NOMO-1 treated with dmso at 0.1 percent for 144 hours (cell line): ENCODE data around the gene TSPAN9.

Source experiments
- DNase-seq: peaks from one replicate; lab custom pipeline; 2025; ENCODE audit not compliant: unreplicated experiment; lab: John Stamatoyannopoulos, UW

TSPAN9 gene

DNA sequence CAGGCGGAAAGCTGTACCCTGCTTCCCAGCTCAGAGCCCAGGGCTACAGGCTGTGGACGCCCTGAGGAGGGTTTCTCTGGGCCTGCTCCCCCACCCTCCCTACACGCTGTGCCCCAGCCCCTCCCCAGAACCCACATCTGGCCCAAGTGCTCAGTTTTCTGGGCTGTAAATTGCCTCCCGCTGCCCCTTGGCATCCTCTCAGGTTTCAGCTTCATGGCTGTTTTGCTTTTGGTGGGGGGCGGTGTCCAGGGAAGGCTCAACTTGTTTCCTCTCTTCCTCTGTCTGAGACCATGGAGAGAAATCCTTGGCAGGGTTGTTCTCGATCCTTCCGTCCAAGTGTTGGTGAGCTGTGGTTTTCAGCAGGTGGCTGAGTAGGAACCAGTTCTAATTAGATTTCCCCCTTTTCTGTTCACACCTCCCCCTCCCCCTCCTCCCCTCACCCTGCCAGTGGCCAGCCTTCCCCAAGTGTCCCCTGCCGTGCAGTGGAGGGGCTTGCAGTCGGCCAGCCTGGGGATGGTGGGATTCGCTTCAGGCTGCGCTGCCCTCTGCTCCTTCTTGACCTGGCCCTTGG lies 61.8 kb downstream of the TSPAN9 start:
- no peak for DNase-seq

DNA sequence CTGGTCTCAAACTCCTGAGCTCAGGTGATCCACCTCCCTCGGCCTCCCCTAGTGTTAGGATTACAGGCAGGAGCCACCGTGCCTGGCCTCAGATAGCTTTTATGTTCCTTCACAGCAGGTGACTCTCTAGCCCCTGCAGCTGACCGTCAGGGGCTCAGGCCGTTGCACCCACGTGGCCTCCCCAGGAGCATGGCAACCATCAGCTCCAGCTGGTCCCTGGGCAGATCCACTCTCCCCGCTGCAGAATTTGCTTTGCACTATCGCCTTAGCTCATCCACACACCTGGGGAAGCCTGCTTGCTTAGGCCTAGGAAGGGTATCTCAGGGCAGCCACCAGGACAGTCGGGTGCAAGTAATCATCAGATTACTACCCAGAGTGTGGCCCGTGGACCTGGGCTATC lies 62.6 kb downstream of the TSPAN9 start:
- DNase-seq: no peak

DNA sequence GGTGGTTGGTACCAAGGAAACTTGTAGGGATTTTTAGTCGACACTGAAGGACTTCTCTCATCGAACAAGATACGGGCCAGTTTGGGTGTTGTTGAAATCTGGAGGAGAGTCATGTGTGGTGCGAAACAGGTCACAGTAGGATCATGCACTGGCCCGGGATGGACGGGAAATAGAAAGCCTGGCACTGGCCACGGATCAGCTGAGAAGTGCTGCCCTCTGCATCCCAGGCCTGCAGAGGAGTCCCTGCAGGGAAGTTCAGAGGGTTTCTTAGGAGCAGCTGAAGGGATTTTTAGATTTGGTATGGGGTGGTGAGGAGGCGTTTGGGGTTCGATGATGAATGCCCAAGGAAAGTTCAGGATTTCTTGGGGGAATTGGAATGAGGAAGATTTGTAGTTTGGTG lies 63.1 kb downstream of the TSPAN9 start:
- no peak for DNase-seq

DNA sequence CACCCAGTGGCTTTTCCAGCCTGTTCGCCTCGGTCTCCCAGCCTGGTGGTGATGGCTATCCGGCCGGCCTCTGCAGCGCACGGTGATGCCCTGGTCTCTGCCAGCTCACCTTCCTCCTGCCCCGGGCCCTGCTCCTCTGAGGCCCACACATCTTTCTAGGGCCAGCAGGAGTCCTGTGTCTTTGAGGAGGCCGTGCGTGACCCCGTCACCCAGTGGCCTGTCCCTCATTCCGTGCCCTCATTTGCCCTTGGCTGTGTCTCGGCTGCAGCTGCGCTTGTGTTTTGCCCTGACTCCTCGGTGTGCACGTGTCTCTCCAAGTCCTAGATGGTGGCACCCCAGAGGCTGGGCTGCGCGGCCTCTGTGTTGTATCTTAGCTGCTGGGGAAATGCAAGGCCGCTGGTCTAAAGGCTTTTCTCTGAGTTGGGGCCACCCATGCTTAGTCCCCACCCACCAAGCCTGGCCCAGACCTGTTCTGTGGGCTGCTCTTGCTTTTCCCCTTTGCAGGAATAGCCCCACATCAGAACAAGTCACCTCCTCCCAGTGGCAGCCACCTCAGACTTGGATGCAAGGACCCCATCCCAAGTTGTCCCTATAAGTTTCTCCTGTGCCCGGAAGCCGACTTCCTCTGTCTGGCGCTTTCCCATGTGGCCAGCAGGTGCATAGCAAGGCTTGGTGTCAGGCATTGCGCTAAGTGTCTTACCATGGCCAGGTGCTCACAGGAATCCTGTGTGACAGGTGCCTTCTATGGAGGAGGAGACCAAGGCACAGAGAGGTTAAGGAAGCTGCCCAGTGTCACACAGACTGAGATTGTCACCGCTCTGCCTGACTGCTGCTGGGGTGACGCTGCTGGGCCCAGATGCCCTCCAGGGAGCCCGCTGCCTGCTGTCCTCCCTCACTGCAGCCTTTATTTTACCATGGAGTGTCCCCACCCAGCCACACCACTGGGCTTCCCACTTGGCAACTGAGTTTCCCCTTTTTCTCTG lies 64.5 kb downstream of the TSPAN9 start:
- no peak for DNase-seq

DNA sequence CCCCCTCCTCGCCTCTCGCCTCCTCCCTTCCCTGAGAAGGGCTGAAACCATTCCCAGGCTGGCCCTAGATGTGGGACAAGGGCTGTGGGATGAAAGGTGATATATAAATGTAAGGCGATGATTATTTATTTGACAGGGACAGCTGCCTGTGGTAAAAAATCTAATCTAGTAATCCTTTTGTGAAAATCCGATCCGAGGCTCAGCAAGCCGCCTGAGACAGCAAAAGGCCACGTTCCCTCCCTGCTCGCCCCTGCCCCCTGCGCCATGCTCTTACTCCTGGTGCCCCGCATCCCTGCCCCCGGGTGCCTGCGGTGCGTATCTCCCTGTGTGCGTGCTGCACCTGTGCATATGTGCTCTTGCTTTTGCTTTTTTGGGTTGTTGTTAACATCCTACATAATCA lies 65.2 kb downstream of the TSPAN9 start:
- no peak for DNase-seq

DNA sequence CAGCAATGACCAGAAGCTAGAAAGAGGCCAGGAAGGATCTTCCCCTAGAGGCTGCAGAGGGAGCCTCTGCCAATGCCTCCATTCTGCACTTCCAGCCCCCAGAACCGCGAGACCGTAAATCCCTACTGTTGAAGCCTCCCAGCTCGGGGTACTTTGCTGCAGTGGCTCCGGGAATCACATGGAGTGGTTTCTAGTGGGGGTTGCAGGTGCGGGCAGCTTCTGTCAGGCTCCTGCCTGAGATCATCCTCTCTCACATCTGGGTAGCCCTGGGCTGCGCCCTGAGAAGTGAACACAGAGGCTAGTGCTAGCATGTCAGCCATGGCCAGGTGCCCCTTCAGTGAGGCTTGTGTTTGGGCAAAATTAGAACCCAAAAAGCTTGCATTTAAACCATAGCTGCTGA lies 67.3 kb downstream of the TSPAN9 start:
- DNase-seq: no peak

DNA sequence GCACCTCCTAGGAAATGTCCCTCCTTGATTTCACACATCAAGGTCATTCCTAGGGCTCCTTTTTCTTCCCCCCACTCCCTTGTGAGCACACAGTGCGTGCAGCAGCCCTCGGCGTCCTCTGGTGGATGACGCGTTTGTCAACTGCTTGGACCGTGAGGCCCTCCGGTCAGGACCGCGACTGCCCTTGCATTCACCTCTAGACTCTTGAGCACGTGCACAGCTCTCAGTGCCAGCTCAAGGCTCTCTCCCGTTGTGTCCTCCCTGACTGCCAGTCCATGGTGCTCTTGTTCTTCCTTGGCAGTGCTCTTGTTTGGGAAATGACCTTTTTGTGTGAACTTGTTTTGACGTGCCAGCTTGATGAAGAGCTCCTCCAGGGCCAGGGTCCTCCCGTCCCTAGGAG lies 67.9 kb downstream of the TSPAN9 start:
- DNase-seq: no peak

DNA sequence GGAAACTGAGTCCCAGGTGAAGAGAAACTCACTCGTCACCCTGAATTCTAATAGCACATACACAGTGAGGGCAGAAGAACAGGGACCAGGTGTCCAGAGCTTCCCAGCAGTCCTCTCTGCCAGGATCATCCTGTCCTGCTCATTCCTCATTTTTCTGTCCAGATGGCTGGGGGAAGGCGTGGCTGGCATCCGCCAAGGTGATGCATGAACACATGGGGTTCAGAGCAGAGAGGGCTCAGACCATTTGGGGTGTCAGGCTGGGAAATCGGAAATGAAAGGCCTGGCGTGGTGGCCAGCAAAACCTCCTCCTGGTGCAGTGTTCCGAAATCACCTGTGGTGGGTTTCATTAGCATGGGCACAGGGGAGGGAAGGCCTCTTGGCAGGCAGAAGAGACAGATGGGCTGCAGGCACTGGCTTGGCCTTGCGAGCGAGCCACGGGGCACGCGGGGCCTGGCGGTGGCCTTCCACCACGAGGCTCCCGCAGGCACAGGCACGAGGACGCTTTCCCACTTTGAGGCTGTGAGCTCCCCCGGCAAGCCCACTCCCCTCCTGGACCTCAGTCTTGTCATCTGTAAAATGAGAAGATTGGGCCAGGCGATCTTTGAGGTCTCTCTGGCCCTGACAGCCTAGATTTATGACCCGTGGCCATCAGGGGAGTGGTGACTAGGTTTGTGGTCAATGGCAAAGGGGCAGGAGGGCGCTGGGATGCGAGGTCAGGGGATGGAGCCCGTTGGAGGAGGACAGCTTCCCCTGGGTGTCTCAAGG lies 68.5 kb downstream of the TSPAN9 start:
- no peak for DNase-seq

DNA sequence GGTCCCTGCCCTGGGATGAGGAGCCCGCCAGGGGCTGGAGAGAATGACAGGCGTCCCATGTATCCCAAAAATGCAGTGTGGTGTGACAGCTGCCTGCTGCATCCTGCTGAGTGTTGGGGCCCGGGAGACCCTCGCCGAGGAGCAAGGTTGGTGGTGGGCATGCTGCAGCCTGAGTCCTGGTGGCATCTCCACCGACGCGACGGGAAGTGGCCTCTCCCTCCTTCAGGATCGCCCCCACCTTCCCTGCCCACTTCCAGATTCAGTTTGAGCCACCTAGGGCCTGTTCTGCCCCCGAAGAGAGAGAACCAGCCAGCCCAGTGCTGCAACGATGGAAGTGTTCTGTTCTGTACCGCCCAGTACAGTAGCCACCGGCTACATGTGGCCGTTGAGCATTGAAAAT lies 70.1 kb downstream of the TSPAN9 start:
- no peak for DNase-seq

DNA sequence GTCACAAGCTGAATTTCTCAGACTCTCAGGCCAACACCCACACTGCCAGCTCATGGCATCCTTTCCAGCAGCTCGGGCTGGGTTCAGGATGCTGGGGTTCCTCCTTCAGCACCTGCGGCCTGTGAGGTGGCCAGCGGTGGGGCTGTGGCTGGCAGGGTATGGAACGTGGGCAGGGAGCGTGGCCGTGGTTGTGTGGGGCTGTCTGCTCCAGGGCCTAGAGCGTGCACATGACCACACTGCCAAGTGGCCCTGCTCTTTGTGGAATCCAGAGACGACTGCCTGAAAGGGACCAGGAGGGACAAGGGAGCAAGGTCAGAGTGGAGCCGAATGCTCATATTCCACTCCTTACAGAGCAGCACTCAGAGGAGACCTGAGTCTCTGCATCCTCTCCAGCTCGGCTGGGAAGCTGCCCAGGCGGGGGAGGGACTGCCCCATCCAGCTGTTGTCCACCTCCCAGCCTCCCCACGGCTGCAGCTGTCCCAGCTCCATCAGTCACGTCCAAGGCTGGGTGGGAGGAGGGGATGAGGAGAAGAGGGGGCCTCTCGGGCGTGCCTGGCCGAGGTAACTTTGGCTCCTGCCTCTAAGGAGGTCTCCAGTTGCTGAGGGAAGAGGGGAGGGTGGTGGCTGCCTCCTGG lies 71.3 kb downstream of the TSPAN9 start:
- no peak for DNase-seq

DNA sequence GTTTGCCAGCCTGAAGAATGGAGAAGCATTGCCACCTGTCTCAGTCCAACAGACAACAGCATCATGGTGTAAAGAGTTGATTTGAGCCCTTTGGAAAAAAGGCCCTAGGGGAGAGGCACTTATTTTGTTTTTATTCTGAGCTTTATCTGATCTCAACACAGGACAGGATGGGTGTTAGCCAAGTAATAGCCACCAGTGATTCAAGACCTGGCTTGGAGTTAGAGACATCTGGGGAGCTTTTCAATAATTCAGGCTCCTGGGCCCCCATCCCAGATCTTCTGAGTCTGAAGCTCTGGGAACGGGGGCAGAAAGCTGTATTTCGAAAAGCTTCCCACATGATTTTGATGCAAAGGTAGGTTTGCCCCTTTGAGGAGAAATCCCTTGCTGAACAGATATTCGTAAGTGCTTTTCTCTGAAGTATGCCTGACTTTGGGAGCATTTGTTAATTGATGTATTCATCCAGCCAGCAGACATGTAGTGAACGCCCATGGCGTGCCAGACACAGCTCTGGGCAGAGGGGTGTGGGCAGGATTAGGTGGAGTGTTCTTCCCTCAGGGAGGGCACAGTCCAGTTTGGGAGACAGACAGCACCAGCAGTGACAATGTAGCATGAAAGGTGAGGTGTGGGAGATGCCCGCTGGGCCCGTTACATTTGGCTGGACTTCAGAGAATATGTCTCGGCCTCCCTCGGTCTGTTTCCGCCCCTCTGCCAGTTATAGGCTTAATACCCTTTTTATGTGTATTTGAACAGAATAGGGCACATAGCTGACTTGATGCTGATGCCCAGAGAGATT lies 72.5 kb downstream of the TSPAN9 start:
- DNase-seq: no peak

DNA sequence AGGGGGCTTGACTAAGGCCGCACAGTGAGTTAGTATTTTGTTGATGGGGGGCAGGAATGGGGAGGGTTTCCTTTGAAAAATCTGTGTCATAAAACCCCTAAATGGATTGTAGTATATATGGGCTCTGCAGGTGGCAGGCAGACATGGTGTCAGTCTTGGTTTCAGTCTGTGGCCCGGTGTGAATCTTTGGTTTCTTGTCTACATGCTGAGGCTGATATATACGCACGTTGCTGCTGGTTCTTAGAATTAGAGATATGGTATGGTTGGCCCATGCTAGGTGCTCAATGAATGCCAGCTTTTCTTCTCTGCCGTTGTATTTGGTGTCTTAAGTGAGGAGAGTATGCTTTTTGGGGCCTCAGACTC lies 73.1 kb downstream of the TSPAN9 start:
- DNase-seq: no peak

DNA sequence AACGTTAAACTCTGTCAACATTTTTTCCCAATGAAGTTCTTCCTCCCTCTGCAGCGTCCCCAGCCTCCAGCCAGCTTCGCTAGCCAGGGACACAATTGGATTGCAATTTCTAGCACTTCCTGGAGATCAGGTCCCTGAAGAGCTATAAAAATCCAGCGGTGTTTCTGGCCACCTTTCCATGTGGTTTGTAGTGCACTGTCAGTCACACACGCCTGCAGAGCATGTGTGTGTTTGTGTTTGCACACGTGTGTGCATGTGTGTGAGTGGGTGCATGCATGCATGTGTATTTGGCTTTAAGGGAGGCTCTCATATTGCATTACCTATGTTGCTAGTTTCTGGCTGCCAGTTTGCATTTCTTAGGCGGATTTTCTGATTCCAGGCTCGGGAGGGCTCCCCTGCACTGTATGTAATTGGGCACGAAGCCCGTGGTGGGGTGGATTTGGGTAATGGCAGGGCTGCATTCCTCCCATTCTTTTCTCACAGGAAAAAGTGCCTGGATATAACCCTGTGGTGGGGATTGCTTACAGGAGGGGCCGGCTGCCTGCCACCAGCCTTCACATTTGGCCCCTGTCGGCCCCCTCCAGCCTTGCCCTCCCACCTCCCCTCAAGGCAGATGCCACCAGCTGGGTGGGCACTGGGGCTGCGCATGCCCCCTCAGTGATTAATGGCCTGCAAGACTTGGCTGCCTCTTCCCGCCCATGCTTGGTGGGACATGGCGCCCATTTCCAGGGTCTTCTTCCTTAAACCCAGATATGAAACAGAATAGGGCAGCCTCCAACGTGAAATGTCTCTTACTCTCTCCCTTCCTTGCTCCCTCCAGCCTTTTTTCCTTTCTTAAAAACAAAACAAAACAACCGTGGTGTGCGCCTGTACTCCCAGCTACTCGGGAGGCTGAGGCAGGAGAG lies 74.0 kb downstream of the TSPAN9 start:
- DNase-seq: no peak

DNA sequence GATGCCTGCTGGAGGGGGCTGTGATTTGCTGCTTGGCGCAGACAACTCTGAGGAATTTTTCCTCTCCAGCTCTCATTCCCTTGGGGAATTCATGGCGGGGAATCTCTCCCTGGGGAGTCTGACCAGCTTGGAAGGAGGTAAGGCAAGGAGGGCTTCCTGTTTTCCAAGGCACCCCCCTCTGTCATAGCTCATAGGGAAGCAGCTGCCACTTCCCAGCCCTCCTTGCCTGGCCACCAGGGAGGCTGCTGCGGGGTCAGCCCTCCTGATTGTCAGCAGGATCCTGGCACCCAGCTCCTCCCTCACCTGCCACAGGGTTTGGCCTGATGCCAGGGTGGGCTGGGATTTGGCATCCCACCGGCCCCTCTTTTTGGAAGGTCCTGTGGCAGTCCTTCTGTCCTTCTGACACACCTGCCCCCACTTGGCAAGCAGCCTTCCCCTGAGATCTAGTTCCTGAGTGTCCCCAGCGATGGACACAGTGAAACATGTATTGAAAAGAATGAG lies 74.9 kb downstream of the TSPAN9 start:
- DNase-seq: no peak

DNA sequence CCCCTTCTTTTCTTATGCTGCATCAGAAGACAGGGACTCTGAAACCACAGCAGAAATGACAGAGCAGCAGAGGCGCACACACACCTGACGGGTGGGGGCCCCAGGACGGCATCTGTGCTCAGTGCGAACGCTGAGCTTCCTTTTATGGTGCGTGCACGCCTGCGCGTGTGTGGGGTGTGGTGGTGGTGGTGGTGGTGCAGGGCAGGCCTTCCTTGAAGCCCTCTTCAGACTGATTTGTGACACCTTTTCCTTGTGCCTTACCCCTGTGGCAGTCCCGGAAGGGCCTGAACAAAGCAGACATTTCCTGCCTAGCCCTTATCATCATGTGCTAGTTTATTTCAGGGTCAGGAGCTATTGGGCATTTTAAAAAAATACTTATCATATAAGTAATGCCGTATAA lies 75.7 kb downstream of the TSPAN9 start:
- DNase-seq: no peak

DNA sequence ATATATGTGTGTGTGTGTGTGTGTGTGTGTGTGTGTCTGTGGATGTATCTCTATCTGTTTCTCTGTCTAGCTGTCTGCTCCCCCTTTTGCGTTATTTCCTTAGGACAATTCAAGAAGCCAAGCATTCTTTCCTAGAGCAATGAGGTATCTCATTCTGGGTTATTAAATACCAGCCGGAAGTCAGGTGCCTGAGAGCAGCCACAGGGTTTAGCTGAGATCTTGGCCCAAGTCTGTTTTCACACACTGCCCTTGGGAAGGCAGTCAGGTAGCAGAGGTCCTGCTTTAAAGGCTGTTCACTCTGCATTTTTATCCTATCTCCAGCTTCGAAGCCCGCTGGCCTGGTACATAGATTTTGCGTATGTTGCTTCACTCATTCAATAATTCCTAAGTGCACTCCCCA lies 76.8 kb downstream of the TSPAN9 start:
- DNase-seq: no peak

DNA sequence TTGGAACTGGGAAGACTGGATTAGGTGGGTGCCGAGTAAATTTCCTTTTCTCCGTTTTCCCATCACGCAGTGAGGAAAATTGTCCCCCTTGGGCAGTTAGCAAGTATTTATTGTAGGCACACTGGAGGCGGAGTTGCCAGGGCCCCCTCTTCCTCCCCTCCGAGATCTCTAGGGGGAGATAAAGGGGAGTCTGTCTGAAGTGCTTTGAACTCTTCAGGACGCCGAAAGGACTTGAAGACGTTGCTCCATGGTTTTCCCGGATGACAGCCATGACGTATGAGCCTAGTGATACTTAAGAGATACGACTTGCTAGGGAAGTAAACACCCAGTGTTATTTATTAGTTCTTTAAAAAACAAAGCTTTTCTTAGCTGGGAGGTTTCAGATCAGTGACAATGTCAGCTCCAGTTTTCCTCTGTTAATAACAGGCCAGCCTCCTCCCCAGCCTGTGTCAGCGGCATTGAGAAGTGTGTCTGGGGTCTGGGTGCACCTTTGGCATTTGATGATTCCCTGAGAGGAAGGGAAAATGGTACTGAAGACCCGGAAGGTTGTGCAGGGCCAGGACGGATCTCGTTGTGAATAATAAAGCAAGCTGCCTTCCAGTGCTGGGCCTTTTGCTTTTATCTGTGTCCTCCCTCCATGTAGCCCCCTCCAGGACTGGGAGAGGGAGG lies 78.7 kb downstream of the TSPAN9 start:
- DNase-seq: no peak

DNA sequence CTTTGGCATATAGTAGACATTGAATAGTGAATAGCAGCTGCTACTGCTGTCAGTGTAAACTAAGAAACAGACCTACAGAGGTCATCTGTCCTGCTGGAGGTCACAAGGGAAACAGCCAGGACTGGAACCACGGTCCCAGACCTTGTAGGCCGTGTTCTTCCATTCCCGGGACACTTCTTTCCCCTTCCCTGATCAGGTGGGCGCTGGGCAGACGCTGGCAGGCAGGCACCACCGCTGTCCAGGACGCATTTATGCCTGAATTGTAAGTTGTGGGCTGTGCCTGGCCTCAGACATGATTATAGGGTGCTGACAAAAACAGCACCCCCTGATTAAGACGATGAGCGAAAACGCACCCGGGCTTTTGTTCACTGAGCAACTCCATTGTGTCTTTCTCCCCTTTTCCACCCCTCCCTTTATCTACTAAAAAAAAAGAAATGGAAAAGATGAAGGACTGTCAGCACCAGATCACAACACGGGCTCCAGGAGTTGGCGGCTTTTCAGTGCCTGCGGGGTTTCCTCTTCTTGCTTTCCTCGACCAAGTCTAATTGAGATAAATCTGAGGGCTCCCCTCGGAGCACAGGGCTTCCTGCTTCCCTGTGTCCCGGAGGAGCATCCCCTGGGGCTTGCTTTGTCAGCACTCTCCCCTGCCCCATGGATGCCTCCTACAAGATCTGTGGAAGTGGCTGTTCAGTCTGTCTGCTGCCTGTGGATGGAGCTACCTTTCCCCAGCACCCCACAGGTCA lies 80.6 kb downstream of the TSPAN9 start:
- no peak for DNase-seq
